Measurements from ENCODE around the gene BEND2.
"Not testable (repeated sequence)": the region's sequence is repeated elsewhere in the genome, so short reads cannot be mapped to it uniquely, and the experiment has no call there.

BEND2 gene

DNA sequence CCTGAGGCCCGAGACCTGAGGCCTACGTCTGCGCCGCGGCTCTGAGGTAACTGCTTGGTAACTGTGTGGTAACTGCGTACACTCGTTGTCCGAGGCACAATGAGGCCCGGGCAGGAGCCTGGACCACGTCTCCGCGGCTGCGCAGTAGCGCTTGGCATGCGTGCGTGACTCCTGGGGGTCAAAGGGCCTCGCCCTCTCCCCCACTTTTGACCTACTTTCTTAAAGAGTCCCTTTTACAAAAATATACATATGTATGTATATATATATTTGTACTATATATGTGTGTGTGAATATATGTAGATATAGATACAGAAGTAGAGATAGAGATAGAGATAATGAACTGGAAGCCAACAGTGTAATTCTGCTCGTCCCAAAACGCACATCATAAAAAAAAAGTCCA is at the start of gene BEND2:
BEND2 (minus strand) TSS at position 101 of the 400 bp plus-strand sequence. CDS start 136 bp downstream, outside the sequence.
- DNase-seq, result no peak

DNA sequence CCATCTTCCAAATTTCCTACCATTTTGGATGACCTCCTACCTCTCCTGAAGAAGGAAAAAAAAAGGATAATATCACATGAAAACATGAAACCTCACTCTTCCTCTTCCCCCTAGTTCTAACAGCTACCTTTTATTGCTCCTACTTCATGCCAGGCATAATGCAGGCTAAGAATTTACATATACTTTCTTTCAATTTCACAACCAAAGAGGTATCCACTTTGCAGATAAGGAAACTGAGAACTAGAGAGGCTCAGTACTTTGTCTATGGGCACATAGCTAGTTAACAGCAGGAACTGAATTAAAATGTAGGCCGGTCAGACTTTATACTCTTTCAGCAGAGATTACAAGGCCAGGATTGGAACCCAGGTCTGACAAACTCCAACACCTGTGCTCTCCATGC is 34.4 kb upstream of the BEND2 start:
- DNase-seq, result no peak

DNA sequence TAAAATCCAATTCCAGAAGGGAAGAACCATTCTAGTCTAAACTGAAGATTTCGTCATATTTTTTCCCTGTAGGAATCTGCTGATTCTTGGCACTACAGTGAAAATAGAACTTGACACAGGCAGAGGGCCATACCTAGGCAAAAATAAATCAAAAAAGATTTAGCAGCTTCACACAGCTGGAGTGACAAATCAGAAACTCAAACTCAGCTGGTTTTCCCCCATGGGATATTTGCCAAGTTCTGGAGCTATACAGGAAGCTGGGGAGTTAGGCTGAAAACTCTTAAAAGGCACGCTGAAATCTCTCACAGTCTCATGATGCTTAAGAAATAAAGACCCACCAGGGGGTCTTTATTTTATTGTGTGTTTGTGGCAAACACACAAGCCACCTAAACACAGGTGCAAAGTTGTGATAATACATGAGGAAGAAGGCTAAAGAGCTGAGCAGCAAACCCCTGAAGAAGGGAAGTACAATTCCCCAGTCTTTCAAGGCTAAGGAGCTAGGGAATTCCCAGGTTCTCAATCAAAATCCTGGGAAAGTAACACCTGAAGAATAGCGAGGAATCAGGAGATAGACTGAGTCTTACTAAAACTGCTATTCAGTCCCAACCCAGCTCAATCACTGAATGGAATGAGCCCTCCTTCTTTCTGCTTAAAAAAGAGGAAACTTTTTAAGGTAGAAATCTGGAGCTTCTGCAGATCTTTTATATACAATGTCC is 32.1 kb upstream of the BEND2 start:
- peak; percentile 16 for DNase-seq

DNA sequence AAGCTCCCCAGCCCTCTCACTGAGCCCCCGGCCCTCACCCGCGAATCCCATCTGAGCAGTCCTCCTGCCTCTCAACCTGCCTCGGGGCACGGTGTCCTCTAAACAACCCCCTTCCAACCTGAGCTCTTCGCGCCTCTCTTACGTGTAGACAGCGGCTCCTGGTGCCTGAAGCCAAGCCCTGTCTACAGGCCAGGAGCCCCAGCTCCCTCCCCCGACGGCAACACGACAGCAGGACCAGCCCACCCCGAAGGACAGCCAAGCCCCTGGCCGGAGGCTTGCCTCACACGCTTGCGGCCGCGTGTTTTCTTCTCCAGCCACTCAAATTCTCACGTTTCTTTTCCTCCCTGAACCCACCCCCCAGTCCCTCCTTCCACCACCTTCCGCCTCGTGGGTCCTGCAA is 9.0 kb upstream of the BEND2 start:
- DNase-seq, result not testable (repeated sequence)

DNA sequence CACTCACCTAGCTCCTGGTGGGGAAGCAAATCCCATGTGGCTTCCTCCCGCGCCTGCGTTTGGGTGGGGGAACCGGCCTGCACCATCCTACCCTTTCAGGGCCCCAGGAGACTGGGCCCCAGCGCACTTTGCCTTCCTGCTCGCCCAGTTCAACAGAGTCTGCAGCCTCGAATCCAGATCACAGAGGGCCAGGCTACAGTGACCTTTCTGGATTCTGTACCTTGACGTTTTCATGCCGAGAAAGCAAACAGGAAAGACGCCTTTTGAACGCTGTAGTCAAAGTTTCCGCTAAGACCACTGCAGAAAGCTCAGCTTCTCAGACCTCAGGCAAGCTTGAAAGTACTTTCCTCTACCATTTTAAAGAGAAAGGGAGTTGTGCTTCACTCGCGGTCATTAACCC is 7.4 kb upstream of the BEND2 start:
- DNase-seq, result no peak

DNA sequence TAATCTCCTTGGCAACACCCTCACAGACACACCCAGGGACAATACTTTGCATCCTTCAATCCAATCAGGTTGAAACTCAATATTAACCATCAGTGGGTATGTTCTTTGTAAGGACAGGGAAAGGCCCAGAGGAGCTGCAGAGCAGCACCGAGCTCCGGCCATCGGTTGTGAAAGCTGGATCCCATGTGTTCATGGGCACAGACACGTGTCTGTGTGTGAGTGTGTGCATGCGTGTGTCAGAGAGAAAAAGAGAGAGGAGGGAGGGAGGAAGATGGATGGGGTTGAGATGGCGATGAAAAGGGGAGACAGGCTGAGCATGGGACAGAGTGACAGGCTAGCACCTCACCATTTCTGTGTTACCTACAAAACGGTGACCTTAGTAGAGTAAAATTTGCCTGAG is 6.8 kb upstream of the BEND2 start:
- DNase-seq, result no peak

DNA sequence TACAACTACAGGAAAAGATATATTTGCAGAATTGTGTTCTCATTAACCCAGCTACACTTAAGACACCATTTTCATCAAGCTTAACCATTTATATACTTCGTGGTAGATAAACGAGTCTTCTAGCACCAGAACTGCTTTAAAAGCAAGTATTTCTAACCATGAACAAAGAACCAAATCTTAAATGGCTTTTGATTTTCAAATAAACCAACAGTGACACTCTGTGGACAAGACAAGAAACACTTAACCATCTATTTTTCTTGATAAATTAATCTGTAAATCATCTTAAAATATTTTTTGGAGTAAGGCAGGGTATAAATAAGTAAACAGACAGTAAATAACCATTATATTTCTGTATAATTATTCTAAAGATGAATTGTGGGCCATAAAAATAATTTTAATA is 10.2 kb downstream of the BEND2 start:
- peak; percentile 1 for DNase-seq

DNA sequence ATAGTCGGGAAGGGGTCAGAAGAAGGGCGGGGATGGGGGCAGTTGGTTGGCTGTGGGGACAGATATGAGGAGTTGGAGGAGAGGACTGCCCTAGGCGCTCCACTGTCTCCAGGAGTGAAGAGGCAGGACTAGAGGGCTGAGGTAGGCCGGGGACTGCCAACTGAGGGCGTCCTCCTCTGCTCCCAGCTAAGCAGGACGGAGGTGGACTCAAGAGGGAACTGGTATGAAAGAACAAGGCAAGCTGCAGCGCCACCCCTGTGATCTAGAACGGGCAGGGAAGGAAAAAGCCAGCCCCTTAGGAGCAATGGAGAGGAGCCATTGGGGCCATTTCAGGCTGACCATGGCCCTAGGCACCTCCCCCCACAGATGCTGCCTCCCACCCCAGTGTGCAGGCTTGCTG is 14.0 kb downstream of the BEND2 start:
- no peak for DNase-seq

DNA sequence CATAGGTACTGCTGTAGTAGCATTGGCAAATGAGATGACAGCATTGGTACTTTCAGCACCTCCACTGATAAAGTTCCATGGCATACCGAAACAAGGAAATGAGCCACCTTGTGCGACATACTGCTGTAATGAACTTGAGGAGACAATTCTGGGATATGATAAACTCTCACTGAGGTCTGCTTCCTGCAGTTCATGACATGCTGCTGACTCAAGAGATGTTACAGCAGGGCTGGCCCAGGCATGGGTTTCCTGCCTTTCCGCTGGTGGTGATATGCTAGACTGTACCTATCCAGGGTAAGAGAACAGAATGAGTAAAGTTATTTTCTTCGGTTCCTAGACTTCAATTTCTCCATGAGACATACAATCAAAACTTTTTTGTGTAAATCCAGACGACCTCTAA is 17.1 kb downstream of the BEND2 start:
- DNase-seq, result no peak

DNA sequence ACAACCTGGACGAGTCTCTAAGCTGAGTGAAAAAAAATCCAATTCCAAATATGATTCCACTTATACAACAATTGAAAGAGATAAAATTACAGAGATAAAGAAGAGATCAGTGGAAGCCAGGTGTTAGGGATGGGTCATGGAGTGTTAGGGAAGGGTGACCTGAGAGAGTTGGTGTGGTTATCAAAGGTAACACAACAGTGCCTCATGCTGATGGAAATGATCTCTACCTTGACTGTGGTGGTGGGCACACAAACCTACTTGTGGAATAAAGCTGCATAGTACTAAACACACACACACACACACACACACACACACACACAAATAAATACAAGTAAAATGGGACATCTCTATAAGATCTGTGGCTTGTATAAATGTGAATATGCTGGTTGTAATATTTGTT is 26.0 kb downstream of the BEND2 start:
- no peak for DNase-seq

DNA sequence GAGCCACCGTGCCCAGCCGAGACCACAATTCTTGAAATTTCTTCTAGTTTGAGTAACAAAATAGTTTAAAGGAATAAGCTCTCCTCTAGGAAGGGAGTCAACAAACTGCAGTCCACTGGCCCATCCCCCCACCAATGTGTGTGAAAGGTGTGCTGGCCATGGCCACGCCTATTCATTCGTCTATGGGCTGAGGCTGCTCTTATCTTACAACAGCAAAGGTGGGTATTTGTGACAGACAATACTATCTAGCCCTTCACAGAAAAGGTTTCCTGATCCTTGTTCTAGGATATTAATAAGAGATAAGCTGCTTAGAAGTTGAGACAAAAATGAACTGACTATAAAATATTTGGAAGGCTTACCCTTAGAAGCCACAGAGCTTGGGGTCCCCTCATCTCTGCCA is 41.2 kb downstream of the BEND2 start:
- DNase-seq, result no peak

DNA sequence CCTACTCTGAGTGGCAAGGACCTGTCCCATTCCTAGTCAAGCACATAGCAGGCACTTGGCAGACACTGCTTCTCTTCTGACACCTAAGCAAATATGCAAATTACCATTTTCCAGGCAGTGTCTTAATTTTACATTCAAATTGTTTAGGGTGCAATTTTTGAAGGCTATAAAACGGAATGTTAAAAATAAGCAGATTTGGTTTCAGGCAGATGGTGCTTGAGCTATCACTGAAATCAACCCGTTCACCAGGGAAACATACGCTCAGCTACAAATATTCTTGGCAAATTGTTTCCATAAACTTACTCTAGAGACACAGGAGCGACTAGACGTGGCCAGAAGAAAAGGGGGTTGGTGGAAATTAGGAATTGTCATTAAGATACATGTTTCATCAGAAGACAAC is 45.7 kb downstream of the BEND2 start:
- DNase-seq, result no peak

DNA sequence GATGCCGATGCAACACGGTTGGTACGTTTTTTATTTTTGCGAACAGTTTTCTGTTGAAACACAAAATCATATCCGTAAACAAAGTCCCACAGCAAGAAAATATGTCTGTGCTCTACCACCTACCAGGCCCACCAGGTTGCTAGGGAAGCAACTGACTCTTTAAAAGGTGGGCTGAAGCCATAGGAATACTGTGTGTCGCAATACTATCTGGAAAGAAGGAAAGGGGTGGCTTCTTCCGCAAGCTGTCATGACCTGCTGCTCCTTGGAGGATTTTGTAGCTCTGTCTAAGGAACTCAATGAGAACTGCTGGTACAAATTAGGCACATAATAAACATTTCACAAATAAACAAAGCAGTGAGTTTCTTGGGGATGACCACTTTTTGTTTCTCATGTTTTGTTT is 46.5 kb downstream of the BEND2 start:
- DNase-seq, result no peak

DNA sequence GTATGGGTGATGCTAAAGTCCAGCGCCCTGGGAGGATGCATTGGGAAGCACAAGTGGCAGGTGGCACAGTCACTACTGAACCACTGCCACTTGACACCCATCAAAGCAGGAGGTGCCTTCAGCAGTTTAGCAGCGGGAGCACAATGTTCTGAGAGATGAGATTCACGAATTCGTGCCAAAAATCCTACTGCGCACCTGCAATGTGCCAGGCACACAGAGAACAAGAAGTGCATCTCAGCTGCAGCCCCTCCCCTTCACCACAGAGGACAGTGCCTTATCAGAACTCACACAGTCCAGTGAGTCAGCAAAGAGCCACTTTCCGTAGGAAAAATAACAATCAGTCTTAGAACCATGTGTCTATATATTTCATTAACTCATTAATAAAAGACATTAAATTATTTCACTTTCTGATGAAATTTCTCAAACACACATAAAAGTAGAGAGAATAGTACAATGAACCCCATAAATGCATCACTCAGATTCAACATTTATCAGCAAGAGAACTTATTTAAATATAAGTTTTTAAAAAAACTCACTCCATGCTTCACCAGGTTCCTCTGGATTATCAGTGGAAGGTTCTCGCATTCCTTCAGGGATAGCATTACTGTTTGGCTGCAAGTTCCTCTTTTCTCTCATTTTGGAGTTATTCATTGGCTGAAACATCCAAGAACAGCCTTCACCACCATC is 47.0 kb downstream of the BEND2 start:
- DNase-seq, result no peak

DNA sequence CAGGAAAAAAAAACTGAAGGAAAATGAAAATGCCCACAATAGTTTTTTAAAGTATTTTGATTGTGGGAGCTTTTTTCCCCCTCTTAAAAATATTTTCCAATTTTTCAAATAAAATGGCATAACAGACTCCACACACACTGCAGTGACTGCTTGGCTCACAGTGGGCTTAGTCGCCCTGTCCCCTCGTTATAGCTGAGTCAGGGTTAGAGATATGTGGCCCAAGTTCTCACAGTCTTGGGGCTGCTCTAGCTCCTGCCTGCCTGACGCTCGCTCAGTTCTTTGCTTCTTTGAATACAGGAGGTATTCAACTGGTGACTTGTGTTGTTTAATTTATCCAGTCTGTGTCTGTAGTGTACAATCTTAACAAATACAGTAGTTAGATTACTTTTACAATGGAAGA is 47.7 kb downstream of the BEND2 start:
- DNase-seq, result no peak

DNA sequence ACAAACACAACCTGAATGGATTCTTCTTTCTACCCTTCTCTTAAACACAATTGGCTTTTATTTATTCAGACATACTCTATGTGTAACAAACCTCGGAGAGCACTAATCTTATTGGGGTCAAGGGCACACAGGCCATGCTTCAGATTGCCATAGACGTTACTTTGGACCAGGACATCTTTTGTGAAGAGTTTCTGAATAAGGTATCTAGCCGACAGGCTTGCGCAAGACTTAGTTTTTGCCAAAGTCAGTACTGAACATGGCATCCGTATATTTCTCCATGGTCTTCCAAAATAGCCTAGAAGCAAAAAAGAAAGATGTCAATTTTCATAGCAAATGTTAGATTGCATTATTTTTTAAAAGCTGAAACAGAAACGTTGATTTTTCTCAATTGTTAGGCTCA is 49.8 kb downstream of the BEND2 start:
- no peak for DNase-seq

DNA sequence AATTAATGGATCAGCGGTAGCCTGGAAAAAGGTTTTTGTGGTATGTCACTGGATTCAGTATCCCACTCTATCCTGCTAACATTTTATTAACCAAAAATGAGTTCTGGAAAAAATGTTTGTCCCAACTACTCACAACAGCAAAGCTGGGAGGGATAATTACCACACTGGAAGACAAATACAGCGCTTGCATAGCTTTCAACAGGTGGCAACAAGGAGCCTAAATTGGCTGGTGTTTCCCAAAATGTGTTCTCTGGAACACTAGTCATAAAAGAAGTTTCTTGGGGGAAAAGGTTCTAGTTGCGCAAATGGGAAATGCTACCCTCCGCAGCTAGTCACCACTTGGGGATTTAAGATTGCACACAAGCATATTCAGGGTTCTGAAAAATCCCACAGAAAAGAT is 54.6 kb downstream of the BEND2 start:
- no peak for DNase-seq

DNA sequence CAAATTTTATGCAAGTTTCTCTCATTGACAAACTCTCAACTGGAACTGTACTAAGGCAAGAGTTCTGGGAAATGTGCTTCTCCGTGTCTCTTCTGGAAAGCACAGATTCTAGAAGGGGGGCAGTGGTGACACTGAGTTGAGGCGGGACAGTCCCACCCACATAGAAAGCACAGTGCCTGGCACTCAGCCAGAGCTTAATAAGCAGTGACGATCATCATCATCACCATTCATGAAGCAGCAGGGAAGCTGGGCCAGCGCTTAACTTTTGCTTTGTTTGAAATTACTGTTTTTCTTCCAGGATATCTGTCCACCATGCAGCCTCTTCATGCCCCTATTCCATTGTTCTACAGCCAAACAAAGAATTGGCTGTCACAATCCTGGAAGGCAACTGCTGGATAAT is 60.3 kb downstream of the BEND2 start:
- DNase-seq, result no peak

DNA sequence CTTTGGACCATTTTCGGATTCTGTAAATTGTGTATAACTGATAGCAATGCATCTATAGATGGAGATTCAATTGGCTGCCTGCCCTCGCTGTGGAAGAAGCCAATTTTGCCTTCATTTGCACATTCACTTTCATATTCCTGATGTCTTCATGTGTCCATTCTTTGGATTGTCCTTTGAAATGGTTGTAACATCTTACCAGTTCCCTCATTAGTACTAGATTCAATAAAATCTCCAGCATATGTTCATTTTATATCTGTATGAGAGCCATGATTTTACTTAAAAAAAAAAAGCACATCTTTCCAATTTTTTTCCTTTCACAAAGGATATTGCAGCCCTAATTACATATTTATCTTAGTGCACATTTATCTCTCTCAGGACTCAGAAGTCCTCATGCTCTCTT is 61.7 kb downstream of the BEND2 start:
- DNase-seq, result no peak

DNA sequence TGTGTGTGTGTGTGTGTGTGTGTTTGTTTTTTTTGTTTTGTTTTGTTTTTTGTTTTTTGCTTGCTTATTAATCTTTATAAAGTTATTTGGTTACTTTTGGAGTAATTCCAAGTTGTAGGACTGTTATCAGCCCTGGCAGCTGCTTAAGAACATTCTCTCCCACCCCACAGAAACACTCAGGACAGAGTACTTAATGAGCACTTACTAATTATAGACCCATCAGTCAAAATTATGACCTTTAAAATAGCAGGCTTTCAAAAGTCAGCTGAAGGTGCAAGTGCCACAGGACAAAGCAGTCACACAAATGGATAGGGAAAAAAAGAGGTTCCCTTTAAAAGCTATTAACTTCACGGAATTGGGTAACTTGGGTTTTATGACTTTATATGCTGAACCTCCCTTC is 69.0 kb downstream of the BEND2 start:
- DNase-seq, result no peak

DNA sequence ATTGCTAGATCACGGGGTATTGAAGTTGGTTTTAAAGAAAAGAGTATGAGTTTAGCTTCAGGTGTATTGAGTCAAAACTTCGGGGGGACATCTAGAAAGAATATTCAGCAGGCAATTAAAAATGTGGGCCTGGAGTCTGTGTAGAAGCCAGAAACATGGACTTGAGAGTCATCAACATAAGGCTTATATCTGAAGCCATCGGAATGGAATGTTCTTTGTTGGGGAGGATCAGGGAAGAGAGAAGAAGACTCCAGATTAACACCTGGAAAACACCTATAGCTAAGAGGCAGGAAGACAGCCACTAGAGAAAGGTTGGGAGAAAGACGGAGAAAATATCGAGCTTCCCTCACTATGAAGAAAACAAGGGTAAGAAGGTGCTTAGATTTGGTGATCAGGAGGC is 69.5 kb downstream of the BEND2 start:
- DNase-seq, result no peak

DNA sequence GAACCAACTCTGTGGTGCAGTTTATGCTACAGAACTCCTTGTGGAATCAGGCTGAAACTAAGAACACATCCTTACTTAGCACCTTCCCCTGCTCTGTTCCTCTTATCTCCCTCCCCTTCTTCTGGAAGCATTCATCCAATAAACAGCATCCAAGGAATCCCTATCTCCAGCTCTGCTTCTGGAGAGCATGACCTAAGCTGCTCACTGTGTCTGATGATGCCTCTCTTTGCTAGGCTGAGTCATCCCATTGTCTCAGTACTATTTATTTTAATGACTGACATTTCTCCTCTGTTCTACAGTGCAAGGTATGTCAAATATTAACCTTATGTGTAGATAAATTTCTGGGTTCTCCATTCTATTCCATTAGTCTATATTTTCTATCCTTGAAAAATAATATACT is 71.2 kb downstream of the BEND2 start:
- no peak for DNase-seq

DNA sequence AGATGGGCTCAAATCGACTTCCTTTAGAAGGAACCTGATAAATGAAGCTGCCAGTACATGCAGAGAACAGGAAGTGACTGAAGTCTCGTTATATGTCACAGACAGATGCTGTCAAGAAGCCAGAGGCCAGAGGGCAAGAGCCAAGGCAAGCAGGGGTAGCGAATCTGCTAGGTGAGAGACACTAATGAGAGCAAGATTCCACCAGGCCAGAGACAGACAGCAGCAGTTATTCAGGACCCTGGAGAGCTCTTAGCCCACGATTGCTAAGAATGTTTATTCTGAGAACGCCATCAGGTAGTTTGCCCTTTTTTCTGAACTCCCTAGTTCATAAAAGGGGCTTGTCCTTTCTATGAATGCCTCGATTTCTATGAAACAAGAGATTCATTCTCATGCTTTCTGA is 73.7 kb downstream of the BEND2 start:
- peak; percentile 4 for DNase-seq

DNA sequence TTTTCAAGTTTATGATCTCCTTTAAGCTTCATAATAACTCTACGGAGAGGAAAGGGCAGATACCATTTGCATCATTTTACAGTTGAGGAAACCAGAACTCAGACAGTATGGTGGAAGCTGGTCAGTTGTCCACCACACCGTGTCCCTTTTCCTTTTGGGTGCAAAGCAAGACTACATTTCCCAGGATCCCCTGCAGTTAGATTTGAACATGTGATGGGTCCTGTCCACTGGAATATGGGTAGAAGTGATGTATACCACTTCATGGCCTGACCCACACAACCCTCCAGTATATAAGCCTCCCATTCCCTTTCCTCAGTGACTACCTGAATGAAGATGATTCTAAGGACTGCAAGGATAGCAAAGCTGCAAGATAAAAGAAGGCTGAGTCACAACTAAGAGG is 74.7 kb downstream of the BEND2 start:
- DNase-seq, result no peak

DNA sequence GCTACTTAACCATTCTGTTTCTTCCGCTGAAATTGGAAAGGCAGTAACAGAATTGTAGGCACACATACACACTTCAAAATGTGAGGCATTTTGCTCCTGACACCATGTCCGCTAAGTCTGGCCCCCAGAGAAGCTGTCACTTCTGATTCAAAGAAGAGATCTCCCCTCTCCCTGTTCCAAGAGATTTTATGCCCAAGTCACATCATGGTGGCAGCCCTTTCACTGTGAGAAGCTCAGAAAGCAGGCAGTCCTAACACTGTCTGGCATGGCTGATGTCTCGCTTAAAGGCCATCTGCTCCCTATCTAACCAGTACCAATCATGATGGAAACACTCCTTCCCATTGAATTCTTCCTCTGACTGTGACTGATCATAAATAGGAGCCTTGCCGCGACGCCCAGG is 83.9 kb downstream of the BEND2 start:
- no peak for DNase-seq

Data from fibroblast of skin of right biceps (primary cell).